Measurements from ENCODE around the gene SHROOM1.
"Not testable (repeated sequence)": the region's sequence is repeated elsewhere in the genome, so short reads cannot be mapped to it uniquely, and the experiment has no call there.

The SHROOM1 gene

DNA sequence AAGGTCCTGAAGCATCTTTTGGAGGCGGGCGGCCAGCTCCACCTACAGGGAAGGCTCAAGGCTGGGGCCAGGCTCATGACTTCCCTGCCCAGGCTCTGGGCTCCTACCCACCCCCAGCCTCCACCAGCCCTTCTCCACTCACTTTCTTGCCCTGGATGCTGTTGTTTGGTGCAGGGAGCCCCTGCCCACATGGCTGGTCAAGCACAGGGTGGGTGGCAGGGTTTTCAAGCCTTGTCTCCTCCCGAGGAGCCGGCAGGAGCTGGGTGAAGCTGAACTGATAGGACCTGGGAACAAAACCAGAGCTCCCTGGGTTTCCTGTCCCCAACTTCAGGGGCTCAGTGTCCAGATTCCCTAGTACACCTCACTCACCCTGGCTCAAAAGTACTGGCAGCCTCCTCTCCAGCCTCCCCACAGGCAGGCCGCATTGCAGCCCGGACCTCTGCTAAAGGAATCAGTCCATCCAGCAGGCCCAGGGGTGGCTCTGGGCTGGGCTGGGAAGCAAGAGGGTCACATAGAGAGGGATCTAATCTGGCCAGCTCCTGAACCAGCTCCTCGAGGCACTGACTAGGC lies 6.9 kb downstream of the SHROOM1 start:
- no peak for DNase-seq

DNA sequence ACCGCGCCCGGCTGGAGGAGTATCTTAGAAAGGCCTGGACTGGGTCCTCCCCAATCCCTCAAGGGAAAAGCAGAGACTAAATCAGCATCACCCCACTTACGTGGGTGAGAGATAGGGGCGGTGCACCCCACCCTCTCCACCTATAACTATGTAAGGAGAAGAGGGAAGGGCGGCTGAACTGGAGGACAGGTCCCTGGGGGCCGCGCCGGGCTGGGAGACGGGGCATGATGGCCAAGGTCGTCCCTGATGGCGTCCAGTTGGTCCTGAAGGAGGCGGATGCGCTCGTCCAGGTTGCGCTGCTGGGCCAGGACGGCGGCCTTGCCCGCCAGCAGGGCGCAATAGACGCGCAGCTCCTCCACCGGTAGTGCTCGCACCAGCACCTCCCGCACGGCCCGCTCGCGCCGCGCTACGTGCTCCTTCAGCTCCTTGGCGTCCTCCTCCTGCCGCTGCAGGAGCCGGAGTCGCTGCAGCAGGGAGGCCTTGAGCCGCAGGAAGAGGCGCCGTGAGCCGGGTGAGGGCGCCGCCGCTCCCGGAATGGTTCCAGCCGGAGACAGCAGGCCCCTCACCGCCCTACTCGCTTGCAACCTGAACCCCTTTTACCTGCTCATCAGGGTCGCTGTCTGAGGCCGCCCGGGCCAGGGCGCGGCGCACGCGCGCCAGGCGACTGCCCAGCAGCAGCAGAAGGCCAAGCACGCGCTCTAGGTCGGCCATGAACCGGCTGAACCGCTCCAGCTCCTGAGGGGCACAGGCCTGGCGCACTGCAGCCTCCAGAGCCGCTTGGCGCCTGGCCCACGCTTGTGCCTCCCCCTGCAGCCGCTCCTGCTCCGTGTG lies 7.6 kb downstream of the SHROOM1 start:
- DNase-seq: no peak

DNA sequence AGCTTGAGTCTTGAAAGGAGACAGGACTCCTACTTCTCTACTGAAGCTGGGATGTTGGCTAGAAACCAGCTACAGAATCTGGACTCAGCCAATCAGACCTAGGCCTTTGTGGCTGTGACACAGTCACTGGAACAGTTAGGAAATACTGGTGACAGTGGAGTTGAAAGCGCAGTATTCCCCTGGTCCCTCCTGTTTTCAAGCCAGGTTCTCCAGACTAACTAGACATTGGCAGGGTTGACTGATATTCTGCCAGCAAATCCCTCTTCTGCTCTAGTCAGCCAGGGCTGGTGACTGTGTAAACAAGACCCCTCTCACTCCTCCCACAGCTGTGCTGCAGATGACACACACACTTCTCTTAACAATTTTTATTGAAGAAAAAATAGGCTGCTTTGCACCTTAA lies 8.7 kb downstream of the SHROOM1 start:
- DNase-seq: no peak

DNA sequence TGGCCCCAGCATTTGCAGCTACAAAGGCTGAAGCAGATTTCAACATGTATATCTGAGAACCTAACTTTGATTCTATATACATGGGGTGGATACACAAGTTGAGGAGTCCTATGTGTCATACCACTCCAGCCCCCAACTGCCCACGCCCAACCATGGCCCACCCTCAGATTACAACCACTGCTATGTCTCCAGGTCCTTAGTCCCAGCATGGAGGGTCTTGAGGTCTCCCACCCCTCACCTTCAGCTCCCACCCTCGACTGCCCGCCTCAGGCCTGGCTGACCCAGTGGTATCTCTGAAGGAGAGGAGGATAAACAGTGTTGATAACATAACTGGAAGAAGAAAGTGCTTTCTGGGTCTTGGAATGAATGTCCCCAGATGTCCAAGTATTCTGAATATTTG lies 9.1 kb downstream of the SHROOM1 start:
- DNase-seq: no peak

DNA sequence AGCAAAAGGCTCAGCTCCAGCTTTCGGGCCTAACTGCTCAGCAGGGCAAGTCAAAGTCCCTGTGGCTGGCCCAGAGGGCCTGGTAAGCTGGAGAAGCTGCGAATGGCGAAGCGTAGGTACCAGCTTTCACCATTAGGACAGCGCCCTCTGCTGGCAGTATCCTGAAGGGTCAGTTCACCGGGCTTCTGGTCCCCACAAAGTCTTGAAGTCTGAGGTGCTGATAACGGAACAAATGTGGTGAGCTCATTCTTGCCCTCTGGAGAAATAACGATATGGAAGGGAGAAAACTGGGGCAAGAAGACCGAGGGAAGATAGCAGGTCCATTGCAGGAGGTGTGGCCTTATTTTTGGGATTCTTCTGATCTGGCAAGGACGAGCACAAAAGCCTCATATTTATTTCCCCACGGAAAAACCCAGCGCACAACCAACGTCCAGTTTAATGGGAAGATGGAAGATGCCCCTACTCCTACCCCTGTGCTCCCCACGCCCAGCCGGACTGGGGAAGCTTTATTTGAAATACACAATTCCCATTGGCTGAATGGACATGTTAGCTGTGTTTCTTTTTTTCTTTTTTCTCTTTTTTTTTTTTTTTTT lies 10.2 kb downstream of the SHROOM1 start:
- no peak for DNase-seq

DNA sequence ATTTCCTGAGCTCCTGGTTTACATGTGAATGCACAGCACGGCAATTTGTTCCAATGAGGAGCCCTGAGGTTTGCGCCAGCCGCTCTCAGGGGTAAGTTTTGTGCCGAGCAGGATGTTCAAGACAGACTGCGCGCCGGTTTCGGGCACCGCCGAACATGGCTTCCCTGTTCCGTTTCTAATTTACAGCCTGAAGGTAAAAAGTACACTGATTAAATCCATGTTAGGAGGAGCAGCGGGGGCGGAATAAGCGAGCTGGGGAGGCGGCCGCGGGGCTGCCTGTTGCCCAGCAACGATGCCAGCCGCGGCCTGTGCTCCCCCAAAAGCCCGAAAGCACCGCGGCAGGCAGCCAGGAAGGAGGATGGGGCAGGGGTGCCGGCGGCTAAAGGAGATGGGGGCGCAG lies 11.0 kb downstream of the SHROOM1 start:
- no peak for DNase-seq

DNA sequence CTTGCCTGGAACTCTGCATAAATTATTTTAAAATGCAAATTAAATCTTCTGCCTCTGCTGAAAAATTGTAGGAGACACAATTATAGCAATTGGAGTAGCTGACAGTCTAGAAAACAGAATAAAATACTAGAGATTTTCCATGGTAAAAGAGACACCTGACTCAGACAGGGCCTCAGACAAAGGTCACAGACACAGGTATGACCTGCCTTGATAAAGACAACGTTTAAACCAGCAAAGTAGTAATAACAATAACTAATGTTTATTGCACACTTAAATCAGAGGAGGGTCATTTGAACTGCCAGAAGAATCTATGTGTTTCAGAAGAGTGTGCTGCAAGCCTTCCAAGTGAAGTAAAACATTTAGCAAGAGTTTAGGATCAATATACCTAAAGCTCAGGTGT lies 13.4 kb downstream of the SHROOM1 start:
- DNase-seq: no peak

DNA sequence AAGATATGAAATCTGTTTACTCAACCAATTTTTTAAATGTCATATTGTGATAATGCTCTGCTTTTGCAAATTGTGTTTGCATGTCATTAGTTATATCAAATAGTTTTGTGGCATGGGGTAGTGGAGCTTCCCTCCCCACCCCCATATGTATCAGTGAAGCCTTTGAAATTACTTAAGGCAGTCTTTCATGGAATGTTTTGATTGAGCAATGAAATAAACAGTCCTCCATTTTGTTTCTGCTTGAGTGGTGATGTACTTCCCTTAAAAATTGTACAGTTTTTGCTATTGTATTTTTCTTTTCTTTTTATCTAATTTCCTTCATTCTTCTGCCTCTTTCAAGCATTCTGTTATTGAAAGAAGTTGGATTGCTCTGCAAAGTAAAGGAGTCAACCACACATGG lies 13.9 kb downstream of the SHROOM1 start:
- DNase-seq: no peak

DNA sequence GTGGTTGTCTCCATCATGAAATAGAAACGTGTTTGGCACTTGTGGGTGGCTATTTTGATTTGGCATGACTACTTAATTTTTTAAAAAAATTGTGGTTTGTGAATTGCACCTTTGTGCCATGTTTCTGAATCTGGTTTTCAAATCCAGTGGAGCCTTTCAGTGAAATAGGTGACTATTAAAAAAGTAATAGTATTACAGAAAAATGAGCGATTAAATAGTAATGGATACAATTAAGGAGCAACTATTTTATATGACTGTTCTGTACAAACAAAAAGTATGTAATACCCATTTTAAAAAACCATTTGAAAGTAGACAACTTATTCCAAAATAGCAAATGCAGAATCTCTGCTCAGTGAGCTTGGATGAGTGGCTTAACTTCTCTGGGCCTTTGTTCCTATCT lies 14.4 kb downstream of the SHROOM1 start:
- DNase-seq: no peak

DNA sequence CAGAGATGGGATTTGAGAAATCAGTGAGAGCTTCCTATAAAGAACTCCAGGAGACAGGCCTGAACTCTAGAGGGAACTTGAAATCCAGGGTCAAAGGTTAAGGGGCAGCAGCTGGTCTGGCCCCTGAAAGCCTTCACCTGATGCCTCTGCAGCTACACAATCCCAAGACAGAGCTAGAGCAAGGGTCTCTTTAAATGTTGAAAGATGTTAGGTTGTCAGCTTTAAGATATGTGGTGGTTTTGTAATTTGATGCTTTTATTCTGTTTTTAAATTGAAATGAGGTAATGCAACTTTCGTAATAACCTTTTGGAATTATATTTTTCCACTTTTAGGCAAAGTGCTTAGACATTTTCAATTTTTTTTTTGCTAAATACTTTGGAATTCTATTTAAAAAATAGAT lies 15.0 kb downstream of the SHROOM1 start:
- no peak for DNase-seq

DNA sequence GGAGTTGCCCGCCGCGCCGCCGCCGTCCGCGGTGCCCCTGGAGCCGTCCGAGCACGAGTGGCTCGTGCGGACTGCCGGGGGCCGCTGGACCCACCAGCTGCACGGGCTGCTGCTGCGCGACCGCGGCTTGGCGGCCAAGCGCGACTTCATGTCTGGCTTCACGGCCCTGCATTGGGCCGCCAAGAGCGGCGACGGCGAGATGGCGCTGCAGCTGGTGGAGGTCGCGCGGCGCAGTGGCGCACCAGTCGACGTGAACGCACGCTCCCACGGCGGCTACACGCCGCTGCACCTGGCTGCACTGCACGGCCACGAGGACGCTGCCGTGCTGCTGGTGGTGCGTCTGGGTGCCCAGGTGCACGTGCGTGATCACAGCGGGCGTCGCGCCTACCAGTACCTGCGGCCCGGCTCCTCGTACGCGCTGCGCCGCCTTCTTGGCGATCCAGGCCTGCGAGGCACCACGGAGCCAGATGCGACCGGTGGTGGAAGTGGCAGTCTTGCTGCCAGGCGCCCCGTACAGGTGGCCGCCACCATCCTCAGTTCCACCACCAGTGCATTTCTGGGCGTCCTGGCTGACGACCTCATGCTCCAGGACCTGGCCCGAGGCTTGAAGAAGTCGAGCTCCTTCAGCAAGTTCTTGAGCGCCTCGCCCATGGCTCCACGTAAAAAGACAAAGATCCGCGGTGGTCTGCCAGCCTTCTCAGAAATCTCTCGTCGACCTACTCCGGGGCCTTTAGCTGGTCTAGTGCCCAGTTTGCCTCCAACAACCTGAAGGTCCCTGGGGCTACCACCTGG lies 15.7 kb downstream of the SHROOM1 start:
- no peak for DNase-seq

DNA sequence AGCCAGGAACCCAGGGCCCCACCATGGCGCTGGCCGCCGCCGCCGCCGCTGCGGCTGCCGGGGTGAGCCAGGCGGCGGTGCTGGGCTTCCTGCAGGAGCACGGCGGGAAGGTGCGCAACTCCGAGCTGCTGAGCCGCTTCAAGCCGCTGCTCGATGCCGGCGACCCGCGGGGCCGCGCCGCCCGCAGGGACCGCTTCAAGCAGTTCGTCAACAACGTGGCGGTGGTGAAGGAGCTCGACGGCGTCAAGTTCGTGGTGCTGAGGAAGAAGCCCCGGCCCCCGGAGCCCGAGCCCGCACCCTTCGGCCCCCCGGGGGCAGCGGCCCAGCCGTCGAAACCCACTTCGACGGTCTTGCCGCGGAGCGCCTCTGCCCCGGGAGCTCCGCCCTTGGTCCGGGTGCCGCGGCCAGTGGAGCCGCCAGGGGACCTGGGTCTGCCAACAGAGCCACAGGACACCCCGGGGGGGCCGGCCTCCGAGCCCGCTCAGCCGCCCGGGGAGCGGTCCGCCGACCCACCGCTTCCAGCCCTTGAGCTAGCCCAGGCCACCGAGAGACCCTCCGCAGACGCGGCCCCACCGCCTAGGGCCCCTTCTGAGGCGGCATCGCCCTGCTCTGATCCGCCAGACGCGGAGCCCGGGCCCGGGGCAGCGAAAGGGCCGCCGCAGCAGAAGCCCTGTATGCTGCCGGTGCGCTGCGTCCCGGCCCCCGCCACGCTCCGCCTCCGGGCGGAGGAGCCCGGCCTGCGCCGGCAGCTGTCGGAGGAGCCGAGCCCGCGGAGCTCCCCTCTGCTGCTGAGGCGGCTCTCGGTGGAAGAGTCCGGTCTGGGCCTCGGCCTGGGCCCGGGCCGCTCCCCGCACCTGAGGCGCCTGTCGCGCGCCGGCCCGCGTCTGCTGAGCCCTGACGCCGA lies 16.6 kb downstream of the SHROOM1 start:
- DNase-seq: no peak

DNA sequence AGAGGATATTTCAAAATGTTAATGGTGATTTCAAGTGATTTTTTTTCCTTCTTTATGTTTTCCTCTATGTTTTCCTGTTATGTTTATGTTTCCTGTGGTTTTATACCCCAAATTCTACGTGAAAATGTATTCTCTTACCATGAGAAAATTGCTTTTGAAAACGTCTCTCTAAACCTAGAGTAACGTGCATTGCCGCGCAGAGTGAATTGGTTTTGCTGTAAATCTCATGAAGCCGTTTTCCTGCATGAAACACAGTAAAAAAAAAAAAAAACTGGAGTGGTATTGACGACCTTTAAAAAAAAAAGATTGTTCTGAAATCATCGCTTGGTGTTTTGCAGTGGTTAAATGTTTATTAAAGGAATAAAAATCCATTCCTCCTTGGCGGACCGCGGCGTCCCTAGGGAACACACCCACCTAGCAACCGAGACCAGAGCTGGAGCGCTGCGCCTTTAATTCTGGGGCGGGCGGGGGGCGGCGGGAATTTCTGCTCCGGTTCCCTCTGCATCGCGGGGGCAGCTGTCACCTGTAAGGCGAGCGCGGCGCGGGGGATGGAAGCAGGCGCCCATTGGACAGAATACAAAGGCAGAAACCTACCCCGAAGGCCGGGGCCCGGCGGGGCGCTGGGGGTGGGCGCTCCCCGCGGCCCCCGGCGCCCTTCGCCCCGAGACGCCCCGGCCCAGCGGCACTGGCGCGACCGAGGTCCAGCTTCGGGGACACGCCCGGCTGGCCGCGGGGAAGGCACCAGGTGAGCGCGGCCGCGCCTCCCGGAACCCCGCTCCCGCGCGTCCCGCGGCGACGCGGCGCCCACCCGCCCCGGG lies 17.5 kb downstream of the SHROOM1 start, which contains the start of gene SOWAHA:
Gene SOWAHA (plus strand): TSS at position 522 of the 818 bp plus-strand sequence. CDS start 320 bp downstream, outside the sequence.
- no peak for DNase-seq

DNA sequence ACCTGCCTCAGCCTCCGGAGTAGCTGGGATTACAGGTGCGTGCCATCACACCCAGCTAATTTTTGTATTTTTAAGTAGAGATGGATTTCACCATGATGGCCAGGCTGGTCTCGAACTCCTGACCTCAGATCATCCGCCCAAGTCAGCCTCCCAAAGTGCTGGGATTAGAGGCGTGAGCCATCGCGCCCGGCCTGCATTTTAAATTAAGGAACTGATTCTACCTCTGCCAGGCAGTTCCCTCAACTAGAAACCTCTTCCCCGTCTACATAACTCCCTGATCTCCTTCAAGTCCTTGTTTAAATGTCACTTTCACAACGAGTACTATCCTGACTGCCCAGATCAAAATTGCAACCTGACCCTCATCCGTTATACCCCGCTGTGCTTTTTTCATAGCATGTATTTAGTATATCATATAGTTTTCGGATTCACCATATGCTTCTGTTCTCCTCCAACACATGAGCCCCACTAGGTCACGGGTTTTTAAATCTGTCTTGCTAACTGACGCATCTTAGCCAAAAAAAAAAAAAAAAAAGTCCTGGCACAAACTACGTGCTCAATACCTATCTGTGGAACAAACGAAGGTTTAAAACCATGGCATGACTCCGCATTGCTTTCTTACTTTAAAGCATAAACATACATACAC lies 18.2 kb downstream of the SHROOM1 start:
- DNase-seq: peak; percentile 94

DNA sequence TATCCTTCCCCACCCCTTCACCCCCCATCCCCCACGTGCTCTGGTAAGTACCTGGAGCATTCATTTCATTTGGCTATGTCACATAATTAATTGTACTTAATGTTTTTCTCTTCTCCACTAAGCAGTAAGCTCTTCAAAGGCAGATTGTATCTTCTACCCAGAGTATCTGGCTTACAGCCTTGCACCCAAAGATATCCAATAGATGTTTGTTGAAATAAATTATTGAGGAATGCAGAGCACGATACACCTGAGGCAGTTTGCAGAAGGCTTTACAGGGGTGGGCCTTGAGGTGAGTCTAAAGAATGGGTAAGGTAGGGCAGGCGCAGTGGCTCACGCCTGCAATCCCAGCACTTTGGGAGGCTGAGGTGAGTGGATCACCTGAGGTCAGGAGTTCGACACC lies 19.8 kb downstream of the SHROOM1 start:
- DNase-seq: no peak

DNA sequence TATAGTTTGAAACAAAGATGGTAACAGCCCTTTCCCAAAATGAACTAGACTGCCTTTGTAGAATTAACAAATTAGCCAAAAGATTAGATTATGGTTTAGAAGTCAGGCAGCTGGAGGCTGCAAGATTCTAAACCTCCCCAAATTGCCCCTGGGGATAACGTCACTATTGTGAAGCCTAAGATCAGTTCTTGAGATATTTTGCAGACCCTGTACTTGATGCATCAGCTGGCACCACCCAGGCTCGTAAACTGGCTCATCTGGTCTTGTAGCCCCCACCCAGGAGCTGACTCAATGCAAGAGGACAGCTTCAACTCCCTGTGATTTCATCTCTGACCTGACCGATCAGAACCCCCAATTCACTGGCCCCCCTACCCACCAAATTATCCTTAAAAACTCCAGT lies 21.6 kb downstream of the SHROOM1 start:
- DNase-seq: no peak

DNA sequence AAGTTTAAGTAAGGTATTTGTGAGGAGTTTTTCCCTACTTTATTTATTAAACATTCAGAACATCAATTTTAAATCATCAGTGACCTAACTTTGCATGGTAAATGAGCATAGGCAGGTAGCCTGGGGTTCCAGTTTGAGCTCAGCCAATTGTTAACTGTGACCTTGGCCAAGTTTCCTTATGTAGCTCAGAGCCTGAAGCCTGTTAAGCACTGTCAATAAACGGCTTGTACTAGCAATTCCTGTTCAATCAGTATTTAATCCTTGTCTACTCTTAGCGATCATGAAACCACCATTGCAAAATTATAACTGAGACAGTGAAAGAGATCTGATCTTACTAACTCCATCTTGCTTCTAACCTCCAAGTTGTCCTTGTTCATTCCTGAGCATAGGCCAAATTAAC lies 22.0 kb downstream of the SHROOM1 start:
- DNase-seq: no peak

DNA sequence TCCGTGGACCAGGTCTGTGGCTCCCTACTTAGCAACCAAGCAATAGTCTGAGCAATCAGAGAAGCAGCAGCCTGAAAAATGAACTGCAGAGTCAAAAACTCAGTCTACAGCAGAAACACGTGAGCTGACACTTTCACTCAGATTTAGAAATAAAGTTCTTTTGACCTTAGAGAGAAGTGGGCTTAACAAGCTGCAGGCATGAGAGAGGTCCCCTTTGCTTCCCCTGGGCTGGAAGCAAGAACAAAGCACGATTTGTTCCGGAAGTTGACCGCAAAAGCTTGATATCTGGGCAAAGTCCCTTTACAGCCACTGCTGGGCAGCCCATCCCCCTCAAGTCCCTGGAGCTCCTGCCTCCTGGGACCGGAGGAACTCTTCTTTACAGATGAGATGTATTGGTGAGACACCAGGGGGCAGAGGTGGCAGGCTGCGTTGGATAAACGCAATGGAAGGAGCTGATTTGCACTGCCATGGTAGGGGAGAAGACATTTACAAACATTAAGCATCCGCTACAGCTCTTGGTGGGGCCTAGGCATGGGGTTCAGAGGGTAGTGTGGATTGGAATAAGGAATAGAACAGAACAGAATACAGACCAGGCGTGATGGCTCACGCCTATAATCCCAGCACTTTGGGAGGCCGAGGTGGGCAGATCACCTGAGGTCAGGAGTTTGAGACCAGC lies 23.1 kb downstream of the SHROOM1 start:
- DNase-seq: no peak

DNA sequence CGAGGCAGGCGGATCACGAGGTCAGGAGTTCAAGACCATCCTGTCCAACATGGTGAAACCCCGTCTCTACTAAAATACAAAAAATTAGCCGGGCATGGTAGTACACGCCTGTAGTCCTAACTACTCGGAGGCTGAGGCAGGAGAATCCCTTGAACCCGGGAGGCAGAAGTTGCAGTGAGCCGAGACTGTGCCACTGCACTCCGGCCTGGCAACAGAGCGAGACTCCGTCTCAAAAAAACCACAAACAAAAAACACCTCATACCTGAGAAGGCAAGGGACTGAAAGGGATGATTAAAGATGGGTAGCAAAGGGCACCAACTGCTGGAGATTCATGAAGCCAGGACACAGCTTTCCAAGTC lies 23.7 kb downstream of the SHROOM1 start:
- not testable (repeated sequence) for DNase-seq

DNA sequence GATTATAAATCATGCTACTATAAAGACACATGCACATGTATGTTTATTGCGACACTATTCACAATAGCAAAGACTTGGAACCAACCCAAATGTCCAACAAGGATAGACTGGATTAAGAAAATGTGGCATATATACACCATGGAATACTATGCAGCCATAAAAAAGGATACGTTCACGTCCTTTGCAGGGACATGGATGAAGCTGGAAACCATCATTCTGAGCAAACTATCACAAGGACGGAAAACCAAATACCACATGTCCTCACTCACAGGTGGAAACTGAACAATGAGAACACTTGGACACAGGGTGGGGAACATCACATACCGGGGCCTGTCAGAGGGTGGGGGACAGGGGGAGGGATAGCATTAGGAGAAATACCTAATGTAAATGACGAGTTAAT lies 24.6 kb downstream of the SHROOM1 start:
- DNase-seq: not testable (repeated sequence)

All from NCI-H524 treated with DMSO at 0.1 percent for 48 hours (cell line).